Cardiac muscle cell (in vitro differentiated cells and primary cell): ENCODE data around the gene CIAO2A. TPM values are rescaled to one million over a fixed set of nuclear protein-coding genes. Genes with fewer than 3 reads are reported as not detected.

Experiments used
- DNase-seq, 2 donors: peaks; one replicate each; pipeline versions ENCODE4 v3.0.0 to v3.0.0-alpha.2; 2010 to 2017; ENCODE audit warnings: low read depth in 1 of 2, low spot score in 1 of 2
- H3K27ac ChIP-seq: fragments of 200-600 bp; sonication (generic); 2 replicates; pipeline ENCODE4 v1.5.1; 2016
- H3K27me3 ChIP-seq: fragments of 200-600 bp; sonication (generic); 2 replicates; pipeline ENCODE4 v1.6.0; 2016; ENCODE audit warnings: control low read depth
- H3K36me3 ChIP-seq: fragments of 200-600 bp; sonication (generic); 2 replicates; pipeline ENCODE4 v1.5.1; 2016; ENCODE audit warnings: control low read depth
- H3K4me1 ChIP-seq: fragments of 200-600 bp; sonication (generic); 2 replicates; pipeline ENCODE4 v1.8.1; 2017; ENCODE audit warnings: low read depth, mild to moderate bottlenecking, mixed run types
- H3K4me3 ChIP-seq: fragments of 200-600 bp; sonication (generic); 2 replicates; pipeline ENCODE4 v1.5.1; 2016; ENCODE audit warnings: mild to moderate bottlenecking
- H3K9me3 ChIP-seq: fragments of 200-600 bp; sonication (generic); 2 replicates; pipeline ENCODE4 v1.5.1; 2017; ENCODE audit warnings: low read depth, mild to moderate bottlenecking, control low read depth
- CTCF ChIP-seq: IDR thresholded peaks from 2 replicates; pipeline ENCODE4 v1.5.1; 2012; ENCODE audit warnings: low read depth, mild to moderate bottlenecking, low read length
- polyA plus RNA-seq: library from polyadenylated mRNA; unstranded; fragments of >200 nt; fragmentation: Nextera tagmentation; extraction: Ambion mirVana; gene quantifications from 2 replicates; pipeline ENCODE4 v1.2.1, GENCODE V29; 2016
- total RNA-seq: library from RNA; depleted of rRNA; stranded (reverse); fragments of >200 nt; gene quantifications from 2 replicates; pipeline ENCODE4 v1.2.3, GENCODE V29; 2016

The CIAO2A gene
- total and polyA plus RNA-seq, 2 experiments from 2014 or later, result 115 to 181 TPM

GRCh38 chr15:64037966-64038365 lies 55.7 kb downstream of the CIAO2A start:
- no peaks in the 10 kb centered on the region for H3K27me3 ChIP-seq
- no peak overlapping the region for H3K4me3 ChIP-seq
- no peaks in the 10 kb centered on the region for H3K9me3 ChIP-seq
- DNase-seq, result no peak
- no peak overlapping the region for H3K27ac ChIP-seq
- H3K4me1 ChIP-seq, result no peaks in the 10 kb centered on the region
- no peak for TF ChIP-seq CTCF
- no peaks in the 10 kb centered on the region for H3K36me3 ChIP-seq

- no peak for TF ChIP-seq CTCF
- no peak overlapping the region for H3K27ac ChIP-seq
- no peak for DNase-seq
- no peak overlapping the region for H3K4me3 ChIP-seq
- H3K27me3 ChIP-seq, result no peaks in the 10 kb centered on the region
- no peaks in the 10 kb centered on the region for H3K36me3 ChIP-seq
- H3K9me3 ChIP-seq, result no peaks in the 10 kb centered on the region
- H3K4me1 ChIP-seq, result peaks cover under 1% of the 10 kb centered on the region
Observed at GRCh38 chr15:64037116-64037515, 56.5 kb downstream of the CIAO2A start.

GRCh38 chr15:64035525-64035924 lies 58.1 kb downstream of the CIAO2A start:
- no peaks in the 10 kb centered on the region for H3K27me3 ChIP-seq
- H3K27ac ChIP-seq, result no peak overlapping the region
- no peaks in the 10 kb centered on the region for H3K36me3 ChIP-seq
- H3K9me3 ChIP-seq, result no peaks in the 10 kb centered on the region
- no peak for DNase-seq
- H3K4me3 ChIP-seq, result no peak overlapping the region
- no peak for TF ChIP-seq CTCF
- H3K4me1 ChIP-seq, result peaks cover 4% of the 10 kb centered on the region

GRCh38 chr15:64034519-64034918 lies 59.1 kb downstream of the CIAO2A start:
- no peak for TF ChIP-seq CTCF
- DNase-seq, result no peak
- H3K36me3 ChIP-seq, result no peaks in the 10 kb centered on the region
- H3K27ac ChIP-seq, result no peak overlapping the region
- H3K27me3 ChIP-seq, result no peaks in the 10 kb centered on the region
- no peak overlapping the region for H3K4me3 ChIP-seq
- H3K4me1 ChIP-seq, result peaks cover 4% of the 10 kb centered on the region
- no peaks in the 10 kb centered on the region for H3K9me3 ChIP-seq

- no peak for TF ChIP-seq CTCF
- DNase-seq, result peak in 1 of 2 donors; percentile 75
- Histone ChIP-seq H3K27ac (peak overlapping the region; percentile 41), H3K36me3 (no peaks in the 10 kb centered on the region), H3K4me1 (peaks cover 4% of the 10 kb centered on the region), H3K9me3 (no peaks in the 10 kb centered on the region), H3K4me3 (no peak overlapping the region), H3K27me3 (no peaks in the 10 kb centered on the region)
Observed at GRCh38 chr15:64032329-64032728, 61.3 kb downstream of the CIAO2A start.

GRCh38 chr15:64030123-64030522 lies 63.5 kb downstream of the CIAO2A start:
- no peak for TF ChIP-seq CTCF
- no peaks in the 10 kb centered on the region for H3K36me3 ChIP-seq
- no peaks in the 10 kb centered on the region for H3K9me3 ChIP-seq
- no peak overlapping the region for H3K4me3 ChIP-seq
- DNase-seq, result no peak
- H3K27ac ChIP-seq, result no peak overlapping the region
- H3K27me3 ChIP-seq, result no peaks in the 10 kb centered on the region
- H3K4me1 ChIP-seq, result peaks cover 4% of the 10 kb centered on the region
